PFSK-1 (cell line): ENCODE data around the gene SAPCD2.

Experiments used
- FOXP2 ChIP-seq: optimal IDR thresholded peaks from 2 replicates; pipeline ENCODE3; 2011; ENCODE audit warnings: borderline replicate concordance, control low read depth, inconsistent platforms; ENCODE audit not compliant: insufficient read depth; ENCODE audit errors: extremely low read length, extremely low read depth
- POLR2AphosphoS5 ChIP-seq: IDR thresholded peaks from 2 replicates; pipeline ENCODE4 v1.6.1; 2012; ENCODE audit warnings: low read depth, mild to moderate bottlenecking, control low read depth, low read length, moderate library complexity
- REST ChIP-seq, 2 experiments: IDR thresholded peaks; 2 replicates each; pipeline versions ENCODE4 v1.6.1 to v1.8.0; 2011 to 2012; ENCODE audit warnings: low read depth in 2 of 2, low read length in 2 of 2, control low read depth in 1 of 2, inconsistent platforms in 1 of 2, mild to moderate bottlenecking in 1 of 2, moderate library complexity in 1 of 2; ENCODE audit not compliant: insufficient read depth in 1 of 2
- SIN3A ChIP-seq: IDR thresholded peaks from 2 replicates; pipeline ENCODE4 v1.6.1; 2012; ENCODE audit warnings: mild to moderate bottlenecking, low read length, moderate library complexity, borderline replicate concordance; ENCODE audit not compliant: insufficient read depth
- TAF1 ChIP-seq: IDR thresholded peaks from 2 replicates; pipeline ENCODE4 v1.6.1; 2012; ENCODE audit warnings: low read length, control low read depth, borderline replicate concordance; ENCODE audit not compliant: insufficient read depth

SAPCD2 gene

GRCh38 chr9:137103206-137103999 is 33.0 kb upstream of the SAPCD2 start:
- TF ChIP-seq SIN3A: no peak
- no peak for TF ChIP-seq POLR2AphosphoS5
- no peak for TF ChIP-seq REST (IDR thresholded peaks at IDR 0.05; ENCODE audit: insufficient read depth in 1 of 2, low read depth in 2 of 2, low read length in 2 of 2)
- no peak for TF ChIP-seq FOXP2
- no peak for TF ChIP-seq TAF1

GRCh38 chr9:137099231-137099630 is 28.9 kb upstream of the SAPCD2 start:
- TF ChIP-seq SIN3A: no peak
- TF ChIP-seq TAF1: no peak
- no peak for TF ChIP-seq POLR2AphosphoS5
- no peak for TF ChIP-seq REST (IDR thresholded peaks at IDR 0.05; ENCODE audit: insufficient read depth in 1 of 2, low read depth in 2 of 2, low read length in 2 of 2)
- no peak for TF ChIP-seq FOXP2

GRCh38 chr9:137097761-137098462 is 27.6 kb upstream of the SAPCD2 start:
- TF ChIP-seq TAF1 (no peak), REST (IDR thresholded peaks at IDR 0.05; ENCODE audit: insufficient read depth in 1 of 2, low read depth in 2 of 2, low read length in 2 of 2) (no peak), FOXP2 (no peak), POLR2AphosphoS5 (no peak)

- TF ChIP-seq TAF1: no peak
- TF ChIP-seq FOXP2: no peak
- no peak for TF ChIP-seq REST (IDR thresholded peaks at IDR 0.05; ENCODE audit: insufficient read depth in 1 of 2, low read depth in 2 of 2, low read length in 2 of 2)
- no peak for TF ChIP-seq POLR2AphosphoS5
- TF ChIP-seq SIN3A: no peak
These were observed 26.6 kb upstream of the SAPCD2 start for GRCh38 chr9:137096785-137097546.
